GM18867 (cell line): ENCODE data around the gene MAGED2.
"Not testable (repeated sequence)": the region's sequence is repeated elsewhere in the genome, so short reads cannot be mapped to it uniquely, and the experiment has no call there.

Source experiments
- ATAC-seq: cut with Tn5 transposase; IDR thresholded peaks from one replicate; pipeline ENCODE4 v1.9.1; 2021; ENCODE audit warnings: mild to moderate bottlenecking, moderate library complexity; ENCODE audit not compliant: unreplicated experiment

The MAGED2 gene

DNA sequence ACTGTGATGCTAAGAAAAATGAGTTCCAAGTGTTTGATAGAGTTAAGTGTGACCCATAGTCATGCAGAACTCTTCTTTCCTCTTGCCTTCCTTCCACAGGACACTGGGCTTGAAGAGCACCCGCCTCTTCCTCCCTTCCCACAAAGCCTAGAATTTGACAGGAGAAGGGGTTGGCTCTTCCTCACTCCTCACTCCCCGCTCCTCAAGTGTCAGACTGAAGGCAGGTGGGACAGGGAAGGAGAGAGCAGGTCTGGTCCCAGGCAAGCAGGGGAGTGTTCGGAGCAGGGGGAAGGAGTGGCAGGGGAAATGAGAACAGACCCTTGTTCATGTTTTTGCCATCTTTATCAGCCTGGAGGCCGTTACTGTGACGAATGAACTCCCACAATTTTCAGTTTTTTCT is 10.7 kb downstream of the MAGED2 start:
- no peak for ATAC-seq

DNA sequence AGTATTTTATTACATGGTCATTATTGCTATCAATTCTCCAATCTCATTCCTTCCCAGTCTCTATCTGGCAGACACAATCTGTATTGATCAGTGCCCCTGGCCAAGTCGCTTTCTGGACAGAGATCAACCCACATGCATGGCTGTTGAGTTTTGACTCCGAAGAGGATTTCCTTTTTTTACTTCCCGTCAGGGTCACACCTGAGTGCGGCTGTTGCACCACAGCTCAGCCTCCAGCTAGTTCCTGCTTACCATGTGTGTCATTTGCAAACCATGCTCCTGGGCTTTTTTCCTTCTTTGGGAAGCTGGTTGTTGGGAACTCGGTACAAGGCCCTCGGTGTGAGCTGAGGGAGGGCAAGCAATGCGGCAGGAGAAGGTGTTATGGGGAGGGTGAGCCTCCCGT is 11.7 kb downstream of the MAGED2 start:
- ATAC-seq = no peak

GRCh38 chrX:54820737-54821136 is 13.2 kb downstream of the MAGED2 start:
- ATAC-seq = no peak

- ATAC-seq = no peak
Measured at GRCh38 chrX:54821310-54821709, 13.8 kb downstream of the MAGED2 start.

DNA sequence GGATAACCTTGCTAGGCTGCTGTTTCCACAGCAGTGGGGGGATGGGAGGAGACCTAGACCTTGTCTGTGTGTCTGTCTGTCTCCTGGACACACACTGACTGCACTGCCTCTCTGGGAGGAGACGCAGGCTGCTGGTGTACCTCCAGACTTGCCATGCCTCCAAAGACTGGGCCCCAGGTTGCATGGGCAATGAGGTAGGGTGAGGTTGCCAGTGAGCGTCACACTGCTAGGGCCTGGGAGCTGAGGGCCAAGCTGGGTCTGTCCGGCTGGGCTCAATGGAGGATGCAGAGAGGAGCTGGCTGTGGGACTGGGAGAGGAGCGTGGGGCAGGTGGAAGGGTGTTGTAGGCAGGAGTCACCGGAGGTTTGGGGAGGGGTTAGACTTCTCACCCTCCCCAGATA is 16.6 kb downstream of the MAGED2 start:
- no peak for ATAC-seq

DNA sequence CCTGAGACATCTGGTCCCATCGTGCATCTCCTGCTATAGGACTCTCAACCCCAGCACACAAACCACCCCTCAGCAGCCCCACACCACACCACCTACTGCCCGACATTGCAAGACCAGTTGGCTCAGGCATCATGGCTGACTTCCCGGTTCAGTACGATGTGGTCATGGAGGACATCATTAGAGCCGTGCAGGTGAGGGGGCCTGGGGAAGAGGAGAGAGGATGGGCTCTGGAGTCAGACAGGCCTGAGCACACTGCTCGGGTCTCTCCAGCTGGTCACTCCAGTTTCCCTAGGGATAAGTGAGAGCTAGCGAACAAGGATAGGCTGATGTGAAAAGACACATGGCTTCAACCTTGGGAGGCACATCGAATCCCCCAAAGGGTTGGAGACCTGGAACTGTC is 17.2 kb downstream of the MAGED2 start:
- no peak for ATAC-seq

DNA sequence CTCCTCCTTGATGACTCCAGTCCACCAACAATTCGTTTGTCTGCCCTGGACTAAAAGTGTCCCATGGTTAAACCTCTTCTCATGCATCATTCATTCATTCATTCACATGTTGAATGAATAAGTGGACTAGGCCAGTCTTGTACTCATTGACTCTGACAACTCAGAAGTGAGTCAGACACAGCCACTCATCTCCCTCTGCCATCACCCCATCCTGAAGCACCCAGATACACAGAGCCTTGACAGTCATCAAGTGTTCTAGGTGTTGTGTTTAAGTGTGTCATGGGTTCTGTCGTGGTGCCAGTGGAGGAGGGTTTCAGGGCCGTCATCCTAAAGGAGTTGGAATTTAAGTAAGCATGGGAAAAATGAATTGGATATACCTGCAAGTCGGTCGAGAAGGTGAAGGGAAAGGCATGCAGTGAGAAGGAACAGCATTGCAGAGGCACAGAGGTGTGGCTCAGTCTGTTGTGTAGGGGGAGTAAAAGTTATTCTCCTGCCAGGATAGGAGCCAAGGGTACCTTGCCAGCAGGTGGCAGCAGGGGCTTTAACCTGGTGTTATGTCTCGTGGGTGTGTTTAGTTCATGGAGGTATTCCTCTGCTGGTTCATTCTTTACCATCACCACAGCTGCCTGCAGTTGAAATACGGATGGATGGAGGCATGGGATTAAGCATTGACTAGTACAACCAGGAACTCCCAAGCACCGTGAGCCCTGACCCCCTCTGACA is 18.3 kb downstream of the MAGED2 start:
- ATAC-seq = peak; percentile 43

GRCh38 chrX:54826598-54826997 is 19.1 kb downstream of the MAGED2 start:
- no peak for ATAC-seq

DNA sequence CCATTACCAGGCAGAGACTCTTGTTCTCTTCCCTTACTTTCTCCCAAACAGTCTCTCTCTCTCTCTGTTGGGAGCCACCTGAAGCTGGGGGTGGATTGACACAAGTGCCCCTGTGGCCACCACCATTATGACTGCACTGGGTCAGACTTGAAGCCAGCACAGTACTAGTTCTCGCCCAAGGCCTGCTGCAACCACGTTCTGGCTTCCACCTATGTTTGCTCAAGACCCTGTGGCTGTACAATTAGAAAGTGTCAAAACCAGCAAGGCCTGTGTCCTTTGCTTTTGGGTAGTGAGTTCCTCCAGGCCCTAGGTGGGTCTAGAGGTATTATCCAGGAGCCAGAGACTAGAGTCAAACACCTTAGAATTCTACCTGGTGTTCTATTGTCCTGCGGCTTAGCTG is 31.0 kb downstream of the MAGED2 start:
- ATAC-seq = no peak

DNA sequence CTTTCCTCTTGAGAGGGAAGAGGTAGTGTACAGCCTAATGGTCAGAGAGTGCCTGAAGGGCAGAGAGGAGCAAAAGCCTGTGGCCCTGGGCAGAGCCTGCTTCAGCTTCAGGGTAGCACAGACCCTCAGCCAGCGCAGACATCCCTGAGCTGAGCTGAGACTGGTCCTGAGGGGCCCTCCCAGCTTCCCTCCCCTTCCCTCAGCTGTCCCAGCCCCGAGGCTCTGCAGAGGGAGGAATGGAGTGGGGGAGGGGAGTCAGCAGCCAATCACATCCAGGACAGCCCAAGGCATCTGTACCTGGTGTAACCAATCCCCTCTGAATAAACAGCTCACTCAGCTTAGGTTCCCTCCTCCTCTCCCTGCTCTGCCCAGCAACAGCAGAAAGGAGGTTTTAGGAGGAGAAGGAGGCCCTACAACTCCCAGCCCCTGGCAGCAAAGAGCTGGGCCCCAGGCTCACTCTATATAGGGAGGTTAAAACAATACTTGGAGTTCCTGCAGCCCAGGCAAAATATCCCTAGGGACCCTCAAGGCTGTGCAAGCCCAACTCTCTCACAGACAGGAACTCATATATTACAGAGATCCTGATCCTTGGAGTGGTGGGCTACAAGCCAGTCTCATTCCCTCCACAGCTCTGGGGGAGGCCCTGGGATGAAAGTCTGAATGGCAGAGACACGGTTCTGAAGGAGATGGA is 33.8 kb downstream of the MAGED2 start:
- ATAC-seq = not testable (repeated sequence)

- no peak for ATAC-seq
Measured at GRCh38 chrX:54842607-54843006, 35.1 kb downstream of the MAGED2 start.

GRCh38 chrX:54843050-54843449 is 35.5 kb downstream of the MAGED2 start:
- ATAC-seq = no peak

- not testable (repeated sequence) for ATAC-seq
Measured at GRCh38 chrX:54847700-54848099, 40.2 kb downstream of the MAGED2 start.

- ATAC-seq = no peak
Measured at GRCh38 chrX:54865208-54865607, 57.7 kb downstream of the MAGED2 start.
